NCI-H2171 (cell line): ENCODE measurements around the gene IGSF9.

ENCODE experiments used
- DNase-seq: peaks from one replicate; lab custom pipeline; 2025; lab: John Stamatoyannopoulos, UW

IGSF9 gene

GRCh38 chr1:159972443-159973205 is 27.2 kb upstream of the IGSF9 start:
- no peak for DNase-seq

- no peak for DNase-seq
Observed at GRCh38 chr1:159970932-159971342, 25.5 kb upstream of the IGSF9 start.

- DNase-seq: no peak
Observed at GRCh38 chr1:159968901-159969300, 23.5 kb upstream of the IGSF9 start.

- no peak for DNase-seq
Observed at GRCh38 chr1:159965263-159965662, 19.9 kb upstream of the IGSF9 start.

GRCh38 chr1:159964144-159964543 is 18.7 kb upstream of the IGSF9 start:
- no peak for DNase-seq

- no peak for DNase-seq
Observed at GRCh38 chr1:159962176-159962575, 16.8 kb upstream of the IGSF9 start.

GRCh38 chr1:159961636-159962035 is 16.2 kb upstream of the IGSF9 start:
- no peak for DNase-seq

- DNase-seq: no peak
Observed at GRCh38 chr1:159960721-159961381, 15.4 kb upstream of the IGSF9 start.

GRCh38 chr1:159959451-159959850 is 14.0 kb upstream of the IGSF9 start:
- DNase-seq: no peak

- no peak for DNase-seq
Observed at GRCh38 chr1:159958719-159959380, 13.4 kb upstream of the IGSF9 start.

- DNase-seq: no peak
Observed at GRCh38 chr1:159957824-159958268, 12.4 kb upstream of the IGSF9 start.

GRCh38 chr1:159955456-159955855 is 10.0 kb upstream of the IGSF9 start:
- no peak for DNase-seq

- DNase-seq: no peak
Observed at GRCh38 chr1:159953536-159954515, 8.4 kb upstream of the IGSF9 start, which contains the start of gene SLAMF9. Gene SLAMF9, minus strand, starts transcription at chr1:159954237. Its CDS starts 100 bp downstream, at chr1:159954137.

- DNase-seq: no peak
Observed at GRCh38 chr1:159952932-159953331, 7.5 kb upstream of the IGSF9 start.

- DNase-seq: no peak
Observed at GRCh38 chr1:159951551-159951950, 6.1 kb upstream of the IGSF9 start.

- no peak for DNase-seq
Observed at GRCh38 chr1:159951016-159951415, 5.6 kb upstream of the IGSF9 start.

GRCh38 chr1:159949981-159950381 is 4.6 kb upstream of the IGSF9 start:
- no peak for DNase-seq

GRCh38 chr1:159949123-159949522 is 3.7 kb upstream of the IGSF9 start:
- DNase-seq: no peak

- DNase-seq: no peak
Observed at GRCh38 chr1:159947942-159948341, 2.5 kb upstream of the IGSF9 start.

GRCh38 chr1:159946242-159947187 is 1.1 kb upstream of the IGSF9 start:
- DNase-seq: no peak
